B cell (primary cell): ENCODE measurements around the gene SYT17.

Experiments
- EZH2 ChIP-seq: IDR thresholded peaks from 2 replicates; pipeline ENCODE4 v1.6.1; 2012; ENCODE audit warnings: borderline replicate concordance, low read depth, mild to moderate bottlenecking, moderate library complexity, low read length; ENCODE audit not compliant: insufficient read depth, poor library complexity, severe bottlenecking
- TF ChIP-seq, protein P1 (sequence below): fragments of 200-600 bp; IDR thresholded peaks from one replicate; pipeline ENCODE4 v1.8.0; 2022; ENCODE audit warnings: antibody characterized with exemption, mild to moderate bottlenecking

DNA sequence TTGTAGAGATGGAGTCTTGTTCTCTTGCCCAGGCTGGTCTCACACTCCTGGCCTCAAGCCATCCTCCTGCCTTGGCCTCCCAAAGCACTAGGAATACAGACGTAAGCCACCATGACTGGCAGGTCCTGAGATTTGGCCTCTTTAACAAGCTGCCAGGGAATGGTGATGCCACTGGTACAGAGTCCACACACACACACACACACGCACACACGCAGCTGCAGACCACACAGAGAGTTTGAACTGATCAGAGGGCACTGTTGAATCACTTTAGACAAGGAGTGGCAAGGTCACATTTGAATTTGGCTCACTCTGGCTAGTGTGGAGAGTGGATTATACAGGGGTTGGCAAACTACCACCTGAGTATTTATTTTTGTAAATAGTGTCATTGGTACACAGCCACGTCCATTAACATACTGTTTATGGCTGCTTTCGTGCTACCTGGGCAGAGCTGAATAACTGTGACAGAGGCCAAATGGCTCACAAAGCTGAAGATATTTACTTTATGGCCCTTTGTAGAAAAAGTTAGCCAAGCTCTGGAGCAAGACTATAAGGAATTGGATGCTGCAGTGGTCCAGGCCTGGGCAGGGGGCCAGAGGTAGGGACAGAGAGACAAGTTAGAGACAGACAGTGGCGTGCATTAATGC is 44.4 kb upstream of the SYT17 start:
- TF ChIP-seq, protein P1, sequence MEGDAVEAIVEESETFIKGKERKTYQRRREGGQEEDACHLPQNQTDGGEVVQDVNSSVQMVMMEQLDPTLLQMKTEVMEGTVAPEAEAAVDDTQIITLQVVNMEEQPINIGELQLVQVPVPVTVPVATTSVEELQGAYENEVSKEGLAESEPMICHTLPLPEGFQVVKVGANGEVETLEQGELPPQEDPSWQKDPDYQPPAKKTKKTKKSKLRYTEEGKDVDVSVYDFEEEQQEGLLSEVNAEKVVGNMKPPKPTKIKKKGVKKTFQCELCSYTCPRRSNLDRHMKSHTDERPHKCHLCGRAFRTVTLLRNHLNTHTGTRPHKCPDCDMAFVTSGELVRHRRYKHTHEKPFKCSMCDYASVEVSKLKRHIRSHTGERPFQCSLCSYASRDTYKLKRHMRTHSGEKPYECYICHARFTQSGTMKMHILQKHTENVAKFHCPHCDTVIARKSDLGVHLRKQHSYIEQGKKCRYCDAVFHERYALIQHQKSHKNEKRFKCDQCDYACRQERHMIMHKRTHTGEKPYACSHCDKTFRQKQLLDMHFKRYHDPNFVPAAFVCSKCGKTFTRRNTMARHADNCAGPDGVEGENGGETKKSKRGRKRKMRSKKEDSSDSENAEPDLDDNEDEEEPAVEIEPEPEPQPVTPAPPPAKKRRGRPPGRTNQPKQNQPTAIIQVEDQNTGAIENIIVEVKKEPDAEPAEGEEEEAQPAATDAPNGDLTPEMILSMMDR, result no peak
- TF ChIP-seq EZH2, result no peak
